Measurements from ENCODE around the gene COX20. TPM values are rescaled to one million over a fixed set of nuclear protein-coding genes. Genes with fewer than 3 reads are reported as not detected.

COX20 gene
- total and polyA plus RNA-seq, 2 of the 13 experiments (the other 11 are each of a cell fraction or from before 2014, with no cell fraction given): 34.4 to 95.8 TPM

DNA sequence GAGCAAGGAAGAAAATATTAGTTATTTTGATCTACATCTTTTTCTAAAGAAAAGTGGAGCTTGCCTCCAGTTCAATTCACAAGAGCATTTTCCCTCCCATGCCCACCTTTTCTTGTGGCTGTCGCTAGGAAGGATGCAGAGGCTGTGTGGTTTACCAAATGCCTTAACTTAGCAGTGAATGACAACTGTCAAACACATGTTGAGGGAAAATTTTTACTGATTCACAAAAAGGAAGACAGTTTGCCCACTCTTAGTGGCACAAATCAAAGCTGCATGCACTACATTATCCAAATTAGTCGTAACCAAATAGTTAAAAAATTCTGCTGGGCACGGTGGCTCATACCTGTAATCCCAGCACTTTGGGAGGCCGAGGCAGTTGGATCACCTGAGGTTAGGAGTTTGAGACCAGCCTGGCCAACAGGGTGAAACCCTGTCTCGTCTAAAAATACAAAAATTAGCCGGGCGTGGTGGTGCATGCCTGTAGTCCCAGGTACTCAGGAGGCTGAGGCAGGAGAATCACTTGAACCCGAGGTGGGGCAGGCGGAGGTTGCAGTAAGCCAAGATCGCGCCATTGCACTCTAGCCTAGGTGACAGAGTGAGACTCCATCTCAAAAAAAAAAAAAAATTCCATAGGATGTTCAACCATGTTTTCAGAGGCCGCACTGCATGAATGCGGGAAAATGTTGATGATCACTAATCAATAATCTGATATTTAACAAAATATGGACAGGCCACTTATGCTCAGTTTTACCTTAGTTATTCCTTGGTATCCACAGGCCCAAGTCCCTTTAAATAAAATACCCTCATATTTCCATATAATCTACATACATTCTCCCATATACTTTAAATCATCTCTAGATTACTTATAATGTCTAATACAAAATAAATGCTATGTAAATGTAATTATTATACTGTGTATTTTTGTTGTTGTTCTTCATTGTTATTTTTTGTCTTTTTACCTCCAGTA is 9.0 kb downstream of the COX20 start:
- ATAC-seq (no peak), FAIRE-seq (no peak), DNase-seq (ENCODE audit: low spot score) (no peak)
- Histone ChIP-seq H3K4me2 (ENCODE audit: low read depth, low read length) (no peak overlapping the region), H3K4me1 (ENCODE audit: insufficient read depth, low read length) (peaks cover 32% of the 10 kb centered on the region), H3K79me2 (ENCODE audit: insufficient read depth, low read length) (peaks cover 31% of the 10 kb centered on the region), H2AFZ (ENCODE audit: low read length) (no peak overlapping the region), H3K4me3 (replicated peaks in 1 of 3; ENCODE audit: insufficient read depth in 1 of 3, low read depth in 2 of 3, low read length in 3 of 3) (no peak overlapping the region), H3K36me3 (replicated peaks in 1 of 2; ENCODE audit: control insufficient read depth in 1 of 2, insufficient read depth in 2 of 2, low read length in 2 of 2) (peaks cover 6 to 33% of the 10 kb centered on the region in 2 experiments), H3K9me3 (ENCODE audit: low read length) (no peaks in the 10 kb centered on the region), H4K20me1 (ENCODE audit: insufficient read depth, low read length) (peaks cover 27% of the 10 kb centered on the region), H3K9ac (ENCODE audit: insufficient read depth, low read depth, low read length) (no peak overlapping the region), H3K27ac (ENCODE audit: extremely low read length, insufficient read depth, low read length) (no peak overlapping the region), H3K27me3 (ENCODE audit: control insufficient read depth in 1 of 2, insufficient read depth in 2 of 2, low read length in 2 of 2) (no peaks in the 10 kb centered on the region)
- CTCF ChIA-PET (ENCODE audit: low intra/inter-chr PET ratio, low total read pairs): no interaction called here
- WGBS (ENCODE audit: low lambda C conversion rate): 94% methylated on average over 13 of the region's 13 CpGs
- intact Hi-C loops (cut with micrococcal nuclease; ENCODE audit: unreplicated experiment) (no loop called here), in situ Hi-C loops (cut with HindIII; ENCODE audit: extremely low pct_ligation_motif_present, low pct_unique_long_range_greater_than_20kb) (no loop called here)
- BruUV-seq (replicated peaks): no TSS peak
- POLR2A ChIA-PET: interaction anchor here (1.3 kb wide), 1 partner anchor 9 kb away, joined by 4 read pairs; no protein-coding TSS in a partner anchor
- TF ChIP-seq, protein P1, sequence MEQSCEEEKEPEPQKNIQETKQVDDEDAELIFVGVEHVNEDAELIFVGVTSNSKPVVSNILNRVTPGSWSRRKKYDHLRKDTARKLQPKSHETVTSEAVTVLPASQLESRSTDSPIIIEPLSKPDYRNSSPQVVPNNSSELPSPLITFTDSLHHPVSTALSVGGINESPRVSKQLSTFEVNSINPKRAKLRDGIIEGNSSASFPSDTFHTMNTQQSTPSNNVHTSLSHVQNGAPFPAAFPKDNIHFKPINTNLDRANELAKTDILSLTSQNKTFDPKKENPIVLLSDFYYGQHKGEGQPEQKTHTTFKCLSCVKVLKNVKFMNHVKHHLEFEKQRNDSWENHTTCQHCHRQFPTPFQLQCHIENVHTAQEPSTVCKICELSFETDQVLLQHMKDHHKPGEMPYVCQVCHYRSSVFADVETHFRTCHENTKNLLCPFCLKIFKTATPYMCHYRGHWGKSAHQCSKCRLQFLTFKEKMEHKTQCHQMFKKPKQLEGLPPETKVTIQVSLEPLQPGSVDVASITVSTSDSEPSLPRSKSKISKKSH (CRISPR knock-in tag; IDR thresholded peaks at IDR 0.05; ENCODE audit: borderline replicate concordance): no peak
- TF ChIP-seq AGO2 (optimal IDR thresholded peaks at IDR 0.05; ENCODE audit: low read depth, low read length) (peak; percentile 79), RBM22 (optimal IDR thresholded peaks at IDR 0.05; ENCODE audit: low read length) (peak; percentile 92), POLR2AphosphoS5 (IDR thresholded peaks at IDR 0.05; ENCODE audit: low read depth, low read length) (peak; percentile 54), DNMT3B (CRISPR knock-in tag; conservative IDR thresholded peaks at IDR 0.05) (no peak), ZNF354B (CRISPR knock-in tag; IDR thresholded peaks at IDR 0.05) (no peak), YEATS2 (CRISPR knock-in tag; IDR thresholded peaks at IDR 0.05; ENCODE audit: borderline replicate concordance) (no peak), SNAI1 (CRISPR knock-in tag; IDR thresholded peaks at IDR 0.05; ENCODE audit: borderline replicate concordance) (no peak), POLR2G (IDR thresholded peaks at IDR 0.05; ENCODE audit: low read depth, low read length) (peak; percentile 76), ZNF775 (CRISPR knock-in tag; IDR thresholded peaks at IDR 0.05; ENCODE audit: borderline replicate concordance) (no peak), ZNF282 (IDR thresholded peaks at IDR 0.05; ENCODE audit: partially characterized antibody) (no peak), ZNF720 (CRISPR knock-in tag; IDR thresholded peaks at IDR 0.05) (no peak), MBD4 (IDR thresholded peaks at IDR 0.05; ENCODE audit: borderline replicate concordance, low read length) (no peak), YY1 (IDR thresholded peaks at IDR 0.05; ENCODE audit: insufficient read depth, insufficient replicate concordance, low read depth, low read length) (no peak)
- TF ChIP-seq, protein P2, sequence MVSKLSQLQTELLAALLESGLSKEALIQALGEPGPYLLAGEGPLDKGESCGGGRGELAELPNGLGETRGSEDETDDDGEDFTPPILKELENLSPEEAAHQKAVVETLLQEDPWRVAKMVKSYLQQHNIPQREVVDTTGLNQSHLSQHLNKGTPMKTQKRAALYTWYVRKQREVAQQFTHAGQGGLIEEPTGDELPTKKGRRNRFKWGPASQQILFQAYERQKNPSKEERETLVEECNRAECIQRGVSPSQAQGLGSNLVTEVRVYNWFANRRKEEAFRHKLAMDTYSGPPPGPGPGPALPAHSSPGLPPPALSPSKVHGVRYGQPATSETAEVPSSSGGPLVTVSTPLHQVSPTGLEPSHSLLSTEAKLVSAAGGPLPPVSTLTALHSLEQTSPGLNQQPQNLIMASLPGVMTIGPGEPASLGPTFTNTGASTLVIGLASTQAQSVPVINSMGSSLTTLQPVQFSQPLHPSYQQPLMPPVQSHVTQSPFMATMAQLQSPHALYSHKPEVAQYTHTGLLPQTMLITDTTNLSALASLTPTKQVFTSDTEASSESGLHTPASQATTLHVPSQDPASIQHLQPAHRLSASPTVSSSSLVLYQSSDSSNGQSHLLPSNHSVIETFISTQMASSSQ (IDR thresholded peaks at IDR 0.05; ENCODE audit: low read depth): no peak
- TF ChIP-seq, protein P2 (CRISPR knock-in tag; IDR thresholded peaks at IDR 0.05; ENCODE audit: borderline replicate concordance): no peak
- TF ChIP-seq, protein P3, sequence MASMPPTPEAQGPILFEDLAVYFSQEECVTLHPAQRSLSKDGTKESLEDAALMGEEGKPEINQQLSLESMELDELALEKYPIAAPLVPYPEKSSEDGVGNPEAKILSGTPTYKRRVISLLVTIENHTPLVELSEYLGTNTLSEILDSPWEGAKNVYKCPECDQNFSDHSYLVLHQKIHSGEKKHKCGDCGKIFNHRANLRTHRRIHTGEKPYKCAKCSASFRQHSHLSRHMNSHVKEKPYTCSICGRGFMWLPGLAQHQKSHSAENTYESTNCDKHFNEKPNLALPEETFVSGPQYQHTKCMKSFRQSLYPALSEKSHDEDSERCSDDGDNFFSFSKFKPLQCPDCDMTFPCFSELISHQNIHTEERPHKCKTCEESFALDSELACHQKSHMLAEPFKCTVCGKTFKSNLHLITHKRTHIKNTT (CRISPR knock-in tag; IDR thresholded peaks at IDR 0.05): no peak

Data from HepG2 (cell line).